ENCODE measurements around the gene CDCP1.

CDCP1 gene

DNA sequence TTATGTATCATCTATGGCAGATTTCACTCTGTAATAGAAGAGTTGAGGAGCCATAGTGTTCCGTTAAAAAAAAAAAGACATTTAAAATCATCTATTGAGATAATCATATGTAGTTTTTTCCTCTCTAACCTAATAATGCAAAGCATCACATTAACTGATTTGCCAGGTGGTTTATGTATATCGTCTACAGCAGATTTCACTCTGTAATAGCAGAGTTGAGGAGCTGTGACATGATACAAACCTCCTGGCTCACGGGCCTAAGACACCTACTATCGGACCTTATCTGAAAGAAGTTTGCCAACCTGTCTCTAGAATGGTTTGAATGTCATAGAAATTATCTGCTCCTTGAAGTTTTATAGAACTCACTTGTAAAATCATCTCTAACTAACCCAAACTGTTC is 29.8 kb downstream of the CDCP1 start:
- DNase-seq (ENCODE audit: insufficient read length, low spot score) (no peak), FAIRE-seq (no peak)

DNA sequence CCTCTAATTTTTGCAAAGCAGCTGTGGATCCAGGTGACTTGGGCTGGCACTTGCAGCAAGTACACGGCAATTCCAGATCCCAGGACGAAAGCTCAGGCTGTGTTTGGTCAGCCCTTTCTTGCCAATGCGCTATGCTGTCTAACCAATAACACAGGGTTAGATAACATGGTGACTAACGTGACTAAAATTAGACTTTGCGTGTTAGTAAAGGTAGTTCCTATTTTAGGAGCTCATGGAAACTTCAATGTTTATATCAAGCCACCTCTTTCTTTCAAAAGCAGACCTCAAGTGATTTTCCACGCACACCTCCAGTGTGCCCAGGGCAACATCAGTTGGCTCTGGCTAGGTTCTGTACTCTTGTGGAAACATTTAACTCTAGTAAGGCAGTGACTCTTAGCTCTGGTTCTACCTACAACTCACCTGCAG is 32.5 kb downstream of the CDCP1 start:
- FAIRE-seq (no peak), DNase-seq (ENCODE audit: insufficient read length, low spot score) (no peak)

GRCh38 chr3:45112939-45113338 is 33.2 kb downstream of the CDCP1 start:
- DNase-seq (ENCODE audit: insufficient read length, low spot score) (no peak), FAIRE-seq (no peak)

GRCh38 chr3:45110509-45110833 is 35.7 kb downstream of the CDCP1 start:
- DNase-seq (ENCODE audit: insufficient read length, low spot score) = no peak
- no peak for FAIRE-seq

- no peak for DNase-seq (ENCODE audit: insufficient read length, low spot score)
- no peak for FAIRE-seq
These were observed 36.2 kb downstream of the CDCP1 start for GRCh38 chr3:45109771-45110508.

GRCh38 chr3:45106874-45107273 is 39.3 kb downstream of the CDCP1 start:
- DNase-seq (ENCODE audit: insufficient read length, low spot score) (no peak), FAIRE-seq (no peak)

- FAIRE-seq (no peak), DNase-seq (ENCODE audit: insufficient read length, low spot score) (peak; percentile 28)
These were observed 40.1 kb downstream of the CDCP1 start for GRCh38 chr3:45105855-45106671.

- no peak for DNase-seq (ENCODE audit: insufficient read length, low spot score)
- no peak for FAIRE-seq
These were observed 41.2 kb downstream of the CDCP1 start for GRCh38 chr3:45104715-45105711.

DNA sequence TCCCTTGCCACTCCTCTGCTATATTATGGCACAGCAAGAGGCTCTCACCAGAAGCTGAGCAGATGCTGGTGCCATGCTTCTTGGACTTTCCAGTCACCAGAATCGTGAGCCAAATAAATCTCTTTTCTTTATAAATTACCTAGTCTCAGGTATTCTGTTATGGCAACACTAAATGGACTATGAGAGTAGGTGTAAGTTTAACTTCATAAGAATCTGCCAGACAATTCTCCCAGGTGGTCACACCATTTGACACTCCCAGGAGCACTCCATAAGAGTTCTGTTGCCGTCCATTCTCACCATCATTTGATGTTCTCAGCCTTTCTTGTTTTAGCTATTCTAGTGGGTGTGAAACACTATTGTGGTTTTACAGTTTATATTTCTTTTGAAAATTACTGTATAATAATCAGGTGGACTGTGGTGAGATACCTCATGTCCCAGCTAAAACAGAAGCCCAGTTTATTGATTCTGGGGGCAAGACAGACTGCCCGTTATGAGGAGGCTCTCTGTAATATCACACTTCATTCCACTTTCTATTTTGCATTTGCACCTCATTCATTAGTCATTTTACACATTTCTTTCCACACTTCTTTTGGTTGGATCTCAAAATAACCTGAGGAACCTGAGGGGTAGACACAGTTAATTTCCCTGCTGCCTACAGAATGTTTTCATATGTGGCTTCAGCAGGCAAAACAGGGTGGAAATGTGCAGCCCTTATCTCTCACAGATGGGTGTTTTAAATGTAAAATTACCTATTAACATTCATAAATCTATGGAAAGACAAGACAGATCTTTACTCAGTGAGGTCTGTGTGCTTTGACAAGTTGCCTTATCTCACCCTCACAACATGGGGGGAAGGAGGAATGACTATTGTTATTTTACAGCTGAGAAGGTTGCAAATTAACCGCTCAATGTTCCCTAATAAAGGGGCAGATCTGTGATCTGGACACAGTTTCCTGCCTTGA is 42.1 kb downstream of the CDCP1 start:
- no peak for FAIRE-seq

GRCh38 chr3:45103334-45103733 is 42.8 kb downstream of the CDCP1 start:
- FAIRE-seq = no peak
- DNase-seq (ENCODE audit: insufficient read length, low spot score) = no peak

More for the DNA sequence above, 42.1 kb downstream of the CDCP1 start:
- no peak for DNase-seq (ENCODE audit: insufficient read length, low spot score)

DNA sequence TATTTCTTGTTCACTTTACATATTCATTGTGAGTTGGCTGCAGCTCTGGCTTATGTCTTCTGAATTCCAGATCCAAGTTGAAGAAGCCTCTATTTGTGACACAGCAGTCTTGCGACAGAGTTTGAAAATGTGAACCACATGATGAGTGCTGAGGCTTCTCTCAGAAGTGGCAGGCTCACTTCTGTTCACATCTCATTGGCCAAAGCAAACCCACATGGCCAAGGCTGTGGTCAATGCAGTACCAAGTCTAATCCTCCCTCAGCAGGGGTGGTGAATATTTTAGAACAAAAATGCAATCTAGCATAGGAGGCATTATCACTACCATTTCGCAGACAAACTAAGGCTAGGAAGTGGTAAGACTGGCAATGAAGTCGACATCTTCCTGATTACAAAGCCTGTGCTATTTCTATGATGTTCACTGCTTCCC is 45.2 kb downstream of the CDCP1 start:
- DNase-seq (ENCODE audit: insufficient read length, low spot score) (no peak), FAIRE-seq (no peak)

DNA sequence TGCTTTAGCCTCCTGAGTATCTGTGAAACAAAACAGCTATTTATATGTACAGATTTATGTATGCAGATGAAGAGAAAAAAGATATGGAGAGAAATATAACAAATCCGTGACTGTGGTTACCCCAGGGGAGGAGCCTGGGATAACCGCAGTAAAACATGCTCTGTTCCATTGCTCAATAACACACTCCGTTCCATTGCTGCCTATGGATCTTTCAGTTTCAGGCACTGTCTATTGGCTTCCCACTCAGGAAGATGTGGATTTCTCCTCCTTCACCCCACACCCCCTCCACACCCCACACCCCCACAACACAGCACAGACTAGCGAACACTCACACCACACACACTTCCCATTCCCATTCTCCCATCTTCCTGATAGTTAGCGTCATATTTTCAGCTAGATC is 47.9 kb downstream of the CDCP1 start:
- FAIRE-seq = no peak
- DNase-seq (ENCODE audit: insufficient read length, low spot score) = no peak

- DNase-seq (ENCODE audit: insufficient read length, low spot score) = no peak
- FAIRE-seq = no peak
These were observed 48.8 kb downstream of the CDCP1 start for GRCh38 chr3:45097296-45097883.

DNA sequence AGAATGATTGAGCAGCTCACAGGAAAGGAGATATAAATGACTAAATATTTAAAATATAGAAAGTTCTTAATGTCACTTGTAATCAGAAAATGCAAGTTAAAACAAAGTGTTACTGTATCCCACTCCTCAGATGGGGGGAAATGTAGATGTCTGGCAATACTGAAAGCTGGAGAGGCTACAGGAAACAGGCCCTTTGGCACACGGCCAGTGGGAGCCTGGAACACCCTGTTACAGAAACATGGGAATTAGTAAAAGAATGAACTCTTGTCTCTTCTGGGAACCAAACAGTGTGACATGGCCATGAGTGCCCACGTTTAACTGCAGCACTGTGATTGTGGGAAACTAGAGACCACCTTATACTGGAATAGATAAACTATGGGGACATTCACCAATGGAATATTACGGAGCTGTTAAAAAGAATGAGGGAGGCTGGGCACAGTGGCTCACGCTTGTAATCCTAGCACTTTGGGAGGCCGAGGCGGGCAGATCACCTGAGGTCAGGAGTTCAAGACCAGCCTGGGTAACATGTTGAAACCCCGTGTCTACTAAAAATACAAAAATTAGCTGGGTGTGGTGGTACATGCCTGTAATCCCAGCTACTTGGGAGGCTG is 50.2 kb downstream of the CDCP1 start:
- FAIRE-seq (no peak), DNase-seq (ENCODE audit: insufficient read length, low spot score) (no peak)

- FAIRE-seq = no peak
- DNase-seq (ENCODE audit: insufficient read length, low spot score) = no peak
These were observed 53.0 kb downstream of the CDCP1 start for GRCh38 chr3:45093176-45093575.

GRCh38 chr3:45092132-45093031 is 53.8 kb downstream of the CDCP1 start:
- DNase-seq (ENCODE audit: insufficient read length, low spot score) (peak; percentile 55), FAIRE-seq (no peak)

DNA sequence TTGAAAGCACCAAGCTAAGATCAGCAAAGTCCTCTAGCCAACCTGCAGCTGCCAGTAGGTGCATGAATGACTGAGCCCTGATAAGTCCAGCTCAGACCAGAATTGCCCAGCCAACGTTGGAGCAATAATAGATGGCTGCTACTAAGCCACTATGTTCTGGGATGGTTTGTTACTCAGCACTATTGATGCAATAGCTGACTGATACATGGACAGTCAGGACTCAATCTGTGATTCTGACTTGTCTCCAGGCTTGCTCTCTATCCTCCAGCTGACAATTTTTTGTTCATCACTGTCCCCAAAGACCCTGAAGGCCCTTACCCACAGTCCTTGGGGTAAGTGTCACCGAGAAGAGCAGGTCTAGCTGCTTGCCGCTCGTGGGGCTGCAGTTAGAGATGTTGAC is 55.3 kb downstream of the CDCP1 start:
- DNase-seq (ENCODE audit: insufficient read length, low spot score) (no peak), FAIRE-seq (no peak)
